GM12878 (cell line): Measurements from ENCODE around the gene ZNFX1. TPM values are rescaled to one million over a fixed set of nuclear protein-coding genes. Genes with fewer than 3 reads are reported as not detected.

ENCODE experiments used
- ATF7 ChIP-seq: fragments of 450-650 bp; IDR thresholded peaks from 2 replicates; pipeline ENCODE4 v1.6.1; 2016; ENCODE audit warnings: low read depth, mild to moderate bottlenecking
- BCLAF1 ChIP-seq: fragments of 450-650 bp; IDR thresholded peaks from 2 replicates; pipeline ENCODE4 v1.6.1; 2017; ENCODE audit warnings: antibody characterized with exemption, mild to moderate bottlenecking, moderate library complexity
- FOXM1 ChIP-seq: IDR thresholded peaks from 2 replicates; pipeline ENCODE4 v1.6.1; 2012; ENCODE audit warnings: low read depth, mild to moderate bottlenecking, inconsistent platforms, low read length, moderate library complexity
- IRF4 ChIP-seq: IDR thresholded peaks from 2 replicates; pipeline ENCODE4 v1.6.1; 2011; ENCODE audit warnings: low read depth, low read length
- LARP7 ChIP-seq: fragments of 450-650 bp; IDR thresholded peaks from 2 replicates; pipeline ENCODE4 v1.6.1; 2017; ENCODE audit warnings: mild to moderate bottlenecking
- MXI1 ChIP-seq: fragments of 150-350 bp; IDR thresholded peaks from 2 replicates; pipeline ENCODE4 v1.6.1; 2011; ENCODE audit warnings: low read depth, mild to moderate bottlenecking, inconsistent platforms, low read length, improper control_type of control experiment
- NBN ChIP-seq: fragments of 450-650 bp; IDR thresholded peaks from 2 replicates; pipeline ENCODE4 v1.6.1; 2016
- POLR2A ChIP-seq: IDR thresholded peaks from 2 replicates; pipeline ENCODE4 v1.6.1; 2011; ENCODE audit warnings: low read depth, mild to moderate bottlenecking, low read length
- PRDM15 ChIP-seq: fragments of 450-650 bp; formaldehyde crosslinking; IDR thresholded peaks from 2 replicates; pipeline ENCODE4 v1.4.0; 2020; ENCODE audit warnings: mild to moderate bottlenecking, moderate library complexity
- SMAD1 ChIP-seq: fragments of 450-650 bp; IDR thresholded peaks from 2 replicates; pipeline ENCODE4 v1.6.1; 2018; ENCODE audit warnings: mild to moderate bottlenecking, low read depth; ENCODE audit not compliant: partially characterized antibody
- TCF7 ChIP-seq: IDR thresholded peaks from 2 replicates; pipeline ENCODE4 v1.6.1; 2014; ENCODE audit warnings: antibody characterized with exemption, borderline replicate concordance
- USF1 ChIP-seq: IDR thresholded peaks from 2 replicates; pipeline ENCODE4 v1.6.1; 2011; ENCODE audit warnings: borderline replicate concordance, low read depth, mild to moderate bottlenecking, moderate library complexity, mixed read lengths, low read length; ENCODE audit not compliant: insufficient read depth; ENCODE audit errors: extremely low read length
- YBX1 ChIP-seq: fragments of 450-650 bp; IDR thresholded peaks from 2 replicates; pipeline ENCODE4 v1.6.1; 2016; ENCODE audit warnings: antibody characterized with exemption
- ZNF384 ChIP-seq: IDR thresholded peaks from 2 replicates; pipeline ENCODE4 v1.6.1; 2012; ENCODE audit warnings: low read depth, mild to moderate bottlenecking, low read length, improper control_type of control experiment, borderline replicate concordance
- ZZZ3 ChIP-seq: IDR thresholded peaks from 2 replicates; pipeline ENCODE4 v1.6.1; 2011; ENCODE audit warnings: low read depth; ENCODE audit not compliant: control insufficient read depth, insufficient read length
- polyA plus RNA-seq, 11 experiments: library from polyadenylated mRNA; depleted of rRNA in 4 of 11; unstranded in 6 of 11; stranded (reverse) in 5 of 11; fragments of >200 nt; fragmentation: Nextera tagmentation in 4 of 11; fragmentation: Illumina TruSeq in 1 of 11; extraction: Ambion mirVana in 4 of 11; extraction: Trizol in 1 of 11; gene quantifications; 1 replicate in 1 of 11; 2 replicates in 10 of 11; pipeline versions ENCODE4 v1.2.1 to v1.2.3, GENCODE V29; 2011 to 2016; ENCODE audit warnings: inconsistent platforms in 2 of 11, missing spikeins in 2 of 11, low read depth in 1 of 11
- total RNA-seq, 4 experiments: library from RNA; depleted of rRNA in 3 of 4; stranded (reverse); fragments of >200 nt in 3 of 4; fragmentation: Illumina TruSeq in 1 of 4; extraction: Trizol in 1 of 4; gene quantifications; 2 replicates each; pipeline versions ENCODE4 v1.2.1 to v1.2.3, GENCODE V29; 2013 to 2021
- TF ChIP-seq, protein P1 (sequence below): fragments of 150-350 bp; IDR thresholded peaks from 2 replicates; pipeline ENCODE4 v1.6.1; 2016; ENCODE audit warnings: low read depth, low read length
- TF ChIP-seq, protein P2 (sequence below): fragments of 450-650 bp; IDR thresholded peaks from 2 replicates; pipeline ENCODE4 v1.6.1; 2016; ENCODE audit warnings: mild to moderate bottlenecking

The ZNFX1 gene
- total and polyA plus RNA-seq, 10 of the 15 experiments (the other 5 are each of a cell fraction or from before 2014, with no cell fraction given): 7.4 to 31.5 (median 25.6) TPM

DNA sequence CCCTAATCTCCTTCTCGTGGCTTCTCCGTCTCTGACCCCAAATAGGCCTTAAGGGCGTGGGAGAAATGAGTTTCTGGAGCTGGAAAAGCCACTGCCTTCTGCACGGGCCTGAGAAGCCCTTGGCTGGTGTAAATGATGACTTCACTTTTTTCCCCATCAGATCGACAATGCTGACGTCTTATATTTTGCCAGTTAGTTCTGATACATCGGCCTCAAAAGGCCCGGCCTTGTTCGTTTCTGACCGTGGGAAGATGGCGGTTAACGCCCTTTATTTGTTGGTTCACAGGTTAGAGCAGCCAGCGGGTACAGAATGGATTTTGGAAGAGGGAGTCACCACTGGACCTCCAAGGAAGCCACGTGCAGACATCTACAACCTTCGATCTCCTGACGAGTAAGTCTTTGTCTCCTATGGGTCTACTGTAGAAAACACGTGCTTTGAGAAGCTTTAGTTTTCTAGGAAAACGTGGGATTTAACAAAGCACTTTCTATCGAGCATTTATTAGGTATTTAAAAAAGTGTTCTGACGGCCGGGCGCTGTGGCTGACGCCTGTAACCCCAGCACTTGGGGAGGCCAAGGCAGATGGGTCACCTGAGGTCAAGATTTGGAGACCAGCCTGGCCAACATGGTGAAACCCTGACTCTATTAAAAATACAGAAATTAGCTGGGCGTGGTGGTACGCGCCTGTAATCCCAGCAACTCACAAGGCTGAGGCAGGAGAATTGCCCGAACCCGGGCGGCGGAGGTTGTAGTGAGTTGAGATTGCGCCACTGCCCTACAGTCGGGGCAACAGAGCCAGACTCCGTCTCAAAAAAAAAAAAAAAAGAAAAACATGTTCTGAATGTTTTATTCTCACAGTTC is 1.2 kb upstream of the ZNFX1 start (continued):
- TF ChIP-seq PRDM15 (CRISPR knock-in tag) (no peak), MXI1 (no peak; the same call in none of the 2 replicates), USF1 (no peak), NBN (peak; percentile 39; the same call in 1 of the 2 replicates), FOXM1 (0 out of 2 replicates have a peak, but pooled peaks have one; percentile 28), YBX1 (no peak), ATF7 (no peak; the same call in 1 of the 2 replicates), POLR2A (no peak; the same call in 1 of the 2 replicates), ZZZ3 (no peak), TCF7 (0 out of 2 replicates have a peak, but pooled peaks have one; percentile 3), LARP7 (no peak), ZNF384 (no peak), BCLAF1 (no peak), SMAD1 (peak; percentile 65), IRF4 (no peak)
- TF ChIP-seq, protein P1, sequence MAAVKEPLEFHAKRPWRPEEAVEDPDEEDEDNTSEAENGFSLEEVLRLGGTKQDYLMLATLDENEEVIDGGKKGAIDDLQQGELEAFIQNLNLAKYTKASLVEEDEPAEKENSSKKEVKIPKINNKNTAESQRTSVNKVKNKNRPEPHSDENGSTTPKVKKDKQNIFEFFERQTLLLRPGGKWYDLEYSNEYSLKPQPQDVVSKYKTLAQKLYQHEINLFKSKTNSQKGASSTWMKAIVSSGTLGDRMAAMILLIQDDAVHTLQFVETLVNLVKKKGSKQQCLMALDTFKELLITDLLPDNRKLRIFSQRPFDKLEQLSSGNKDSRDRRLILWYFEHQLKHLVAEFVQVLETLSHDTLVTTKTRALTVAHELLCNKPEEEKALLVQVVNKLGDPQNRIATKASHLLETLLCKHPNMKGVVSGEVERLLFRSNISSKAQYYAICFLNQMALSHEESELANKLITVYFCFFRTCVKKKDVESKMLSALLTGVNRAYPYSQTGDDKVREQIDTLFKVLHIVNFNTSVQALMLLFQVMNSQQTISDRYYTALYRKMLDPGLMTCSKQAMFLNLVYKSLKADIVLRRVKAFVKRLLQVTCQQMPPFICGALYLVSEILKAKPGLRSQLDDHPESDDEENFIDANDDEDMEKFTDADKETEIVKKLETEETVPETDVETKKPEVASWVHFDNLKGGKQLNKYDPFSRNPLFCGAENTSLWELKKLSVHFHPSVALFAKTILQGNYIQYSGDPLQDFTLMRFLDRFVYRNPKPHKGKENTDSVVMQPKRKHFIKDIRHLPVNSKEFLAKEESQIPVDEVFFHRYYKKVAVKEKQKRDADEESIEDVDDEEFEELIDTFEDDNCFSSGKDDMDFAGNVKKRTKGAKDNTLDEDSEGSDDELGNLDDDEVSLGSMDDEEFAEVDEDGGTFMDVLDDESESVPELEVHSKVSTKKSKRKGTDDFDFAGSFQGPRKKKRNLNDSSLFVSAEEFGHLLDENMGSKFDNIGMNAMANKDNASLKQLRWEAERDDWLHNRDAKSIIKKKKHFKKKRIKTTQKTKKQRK: no peak
- TF ChIP-seq, protein P2, sequence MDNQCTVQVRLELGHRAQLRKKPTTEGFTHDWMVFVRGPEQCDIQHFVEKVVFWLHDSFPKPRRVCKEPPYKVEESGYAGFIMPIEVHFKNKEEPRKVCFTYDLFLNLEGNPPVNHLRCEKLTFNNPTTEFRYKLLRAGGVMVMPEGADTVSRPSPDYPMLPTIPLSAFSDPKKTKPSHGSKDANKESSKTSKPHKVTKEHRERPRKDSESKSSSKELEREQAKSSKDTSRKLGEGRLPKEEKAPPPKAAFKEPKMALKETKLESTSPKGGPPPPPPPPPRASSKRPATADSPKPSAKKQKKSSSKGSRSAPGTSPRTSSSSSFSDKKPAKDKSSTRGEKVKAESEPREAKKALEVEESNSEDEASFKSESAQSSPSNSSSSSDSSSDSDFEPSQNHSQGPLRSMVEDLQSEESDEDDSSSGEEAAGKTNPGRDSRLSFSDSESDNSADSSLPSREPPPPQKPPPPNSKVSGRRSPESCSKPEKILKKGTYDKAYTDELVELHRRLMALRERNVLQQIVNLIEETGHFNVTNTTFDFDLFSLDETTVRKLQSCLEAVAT: peak; percentile 79
